Limb (tissue), 2 donors: ENCODE data around the gene COL4A2.
A peak's percentile ranks its signal among the peaks of the same experiment; 100 is the strongest.

Source experiments
- DNase-seq, 2 donors: peaks; one replicate each; pipeline ENCODE4 v3.0.0-alpha.2; 2016; ENCODE audit errors: extremely low spot score in 2 of 2

The COL4A2 gene

DNA sequence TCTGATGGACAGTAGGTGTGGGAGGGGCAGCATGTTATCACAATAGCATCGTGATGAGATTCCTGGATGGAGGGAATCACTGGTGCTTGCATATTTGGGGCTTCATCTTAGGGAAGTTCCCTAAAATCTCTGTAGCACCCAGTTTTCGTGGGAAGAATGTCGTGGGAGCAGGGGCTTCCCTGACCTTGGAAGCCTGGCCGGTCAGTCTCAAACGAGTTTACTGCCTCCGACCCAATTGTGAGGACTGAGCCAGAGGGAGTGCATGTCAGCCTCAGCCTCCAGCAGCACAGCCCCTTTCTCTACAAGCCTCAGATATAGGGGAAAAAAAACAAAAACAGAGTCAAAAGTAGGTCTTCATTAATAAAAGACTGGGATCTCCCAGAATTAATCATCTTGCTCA lies 32.2 kb downstream of the COL4A2 start:
- no peak for DNase-seq

DNA sequence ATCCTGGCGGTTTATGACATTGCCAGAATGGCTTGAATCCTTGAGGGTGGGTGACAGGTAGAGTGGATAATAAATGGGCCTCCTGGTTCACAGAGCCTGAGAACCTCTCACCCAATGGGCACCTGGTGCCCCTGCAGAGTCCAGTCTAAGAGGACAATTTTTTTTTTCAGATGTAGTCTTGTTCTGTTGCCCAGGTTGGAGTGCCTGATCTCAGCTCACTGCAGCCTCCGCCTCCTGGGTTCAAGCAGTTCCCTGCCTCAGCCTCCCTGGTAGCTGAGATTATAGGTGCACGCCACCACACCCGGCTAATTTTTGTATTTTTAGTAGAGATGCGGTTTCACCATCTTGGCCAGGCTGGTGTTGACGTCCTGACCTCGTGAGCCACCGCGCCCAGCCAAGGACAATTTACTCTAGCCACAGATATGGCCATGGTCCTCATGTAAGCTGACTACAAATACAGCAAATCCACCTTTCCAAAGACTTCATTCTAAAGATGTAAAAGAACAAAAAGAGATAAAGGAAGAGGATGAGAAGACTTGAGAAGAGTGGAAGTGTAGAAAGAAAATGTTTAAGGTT lies 33.0 kb downstream of the COL4A2 start:
- no peak for DNase-seq

DNA sequence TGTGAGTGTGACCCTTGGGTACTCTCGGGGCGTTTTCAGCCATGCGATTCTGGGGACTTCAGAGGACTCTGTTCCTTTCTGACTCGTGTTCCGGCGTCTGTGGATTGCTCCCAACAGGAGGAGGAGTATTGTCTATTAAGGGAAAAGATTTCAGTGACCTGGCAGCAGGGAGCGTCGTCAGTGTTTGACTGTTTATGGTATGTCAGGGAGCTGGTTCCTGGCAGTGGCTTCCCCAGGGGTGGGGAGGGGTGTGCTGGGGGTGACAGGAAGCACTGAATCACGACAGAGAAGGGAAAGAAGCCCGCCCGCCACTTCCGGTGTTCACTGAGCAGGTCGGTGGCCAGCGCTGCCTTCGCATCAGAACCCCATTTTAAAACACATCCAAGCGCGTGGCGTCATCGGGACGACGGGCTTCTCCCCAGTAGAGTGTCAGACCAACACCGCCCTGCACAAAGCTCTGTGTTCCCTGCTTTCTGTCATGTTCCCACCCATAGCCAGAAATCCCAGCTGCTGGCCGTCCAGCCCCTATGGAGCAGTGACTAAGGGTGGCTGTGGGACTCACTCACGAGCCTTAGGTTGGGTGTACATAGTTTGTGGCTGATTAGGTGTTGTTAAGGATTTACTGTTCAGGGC lies 33.8 kb downstream of the COL4A2 start:
- peak in 1 of 2 donors; percentile 63 for DNase-seq

DNA sequence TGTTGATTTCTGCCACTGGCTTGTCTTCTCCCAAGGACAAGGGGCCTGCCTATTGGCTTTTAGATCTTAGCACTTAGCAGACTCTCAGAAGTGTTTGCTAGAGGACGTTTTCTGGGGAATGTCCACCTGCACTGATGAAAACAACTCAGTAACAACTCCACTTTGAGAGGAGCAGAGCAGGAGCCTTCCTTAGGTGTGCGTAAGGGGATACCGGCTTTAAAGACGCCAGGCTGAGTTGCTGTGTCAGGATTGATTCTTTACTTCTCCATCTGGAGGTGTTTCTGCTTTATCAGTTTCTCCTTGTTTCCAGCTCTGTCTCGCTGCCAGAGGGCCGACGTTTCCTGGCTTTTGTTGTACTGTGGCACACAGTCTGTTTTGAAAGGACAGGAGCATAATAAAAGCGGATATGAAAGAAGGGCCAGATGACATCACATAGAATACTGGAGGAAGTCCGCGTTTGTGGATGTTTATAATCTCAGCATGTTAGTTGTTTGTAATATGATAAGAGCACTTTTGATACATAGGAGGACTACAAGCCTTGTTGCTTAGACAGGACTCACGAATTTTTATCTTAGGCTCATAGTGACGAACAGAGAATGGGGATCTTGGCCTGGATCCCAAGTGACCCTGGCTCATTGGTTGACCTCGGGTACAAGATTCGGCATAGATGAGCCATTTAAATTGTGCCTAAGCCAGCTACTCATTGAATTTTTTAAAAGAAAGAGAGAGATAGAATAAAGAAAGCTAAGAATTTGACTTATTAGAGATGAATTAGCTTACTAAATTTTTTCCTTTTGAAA lies 34.6 kb downstream of the COL4A2 start:
- no peak for DNase-seq

DNA sequence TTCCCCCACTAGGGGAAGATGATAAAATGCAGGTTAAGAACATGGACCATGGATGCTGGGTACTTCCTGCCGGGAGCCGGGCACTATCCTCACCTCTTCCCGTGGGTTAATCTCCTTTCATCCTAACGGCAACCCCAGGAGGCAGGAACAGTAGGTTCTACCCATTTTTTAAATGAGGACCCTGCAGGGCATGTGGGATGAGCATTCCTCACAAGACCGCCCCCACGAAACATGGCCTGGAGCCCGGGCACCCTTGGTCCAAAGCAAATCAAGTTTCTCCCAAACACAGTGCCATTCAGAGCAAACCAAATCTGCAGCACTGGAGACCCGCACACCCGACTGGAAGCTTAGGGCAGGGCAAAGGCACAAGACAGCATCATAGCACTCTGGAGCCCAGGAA lies 35.4 kb downstream of the COL4A2 start:
- DNase-seq = no peak

DNA sequence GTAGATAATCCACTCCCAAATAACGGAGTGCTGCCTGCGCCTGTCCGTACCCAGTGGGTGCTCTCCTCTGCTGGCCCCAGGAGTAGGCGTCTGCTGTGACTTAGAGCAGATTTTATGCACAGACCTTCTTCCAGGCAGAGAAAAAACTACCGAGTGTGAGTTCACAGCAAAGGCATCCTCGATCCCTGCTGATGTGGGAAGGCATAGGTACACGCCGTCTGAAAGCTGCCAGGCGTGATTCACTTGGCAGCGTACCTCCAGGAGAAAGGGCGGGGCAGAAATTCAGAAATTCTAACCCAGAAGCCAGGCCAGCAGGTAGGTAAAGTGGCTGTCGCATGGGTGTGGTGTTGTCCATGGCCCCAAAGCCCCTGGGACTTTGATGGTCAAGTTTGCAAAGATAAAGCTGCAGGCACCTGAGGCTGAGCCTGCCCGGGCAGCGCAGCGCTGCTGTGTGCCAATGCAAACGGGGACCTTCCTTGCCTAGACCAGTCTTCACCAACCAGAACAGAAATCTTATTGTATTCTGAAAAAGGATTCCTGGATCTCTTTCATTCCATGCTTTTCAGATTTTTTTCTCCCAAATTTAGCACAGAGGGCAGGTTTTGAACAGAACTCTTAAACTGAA lies 36.3 kb downstream of the COL4A2 start:
- no peak for DNase-seq

DNA sequence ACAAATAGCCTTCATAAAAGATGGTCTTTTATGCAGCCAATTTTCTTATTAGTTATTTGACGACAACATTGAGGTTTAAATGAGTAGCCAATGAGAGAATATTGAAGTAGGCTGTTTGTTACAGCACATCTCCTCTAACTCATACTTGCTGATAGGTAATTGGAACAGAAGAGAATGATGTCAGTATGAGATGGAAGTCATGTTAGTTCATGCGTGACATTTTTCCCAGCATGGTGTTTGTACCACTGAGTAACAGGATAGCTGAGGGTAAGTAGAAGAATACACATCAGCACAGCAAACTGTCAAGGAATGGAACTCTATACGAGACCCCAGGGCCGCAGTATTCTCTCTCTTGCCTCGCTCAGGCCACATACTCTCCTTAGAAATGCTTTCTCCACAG lies 37.2 kb downstream of the COL4A2 start:
- DNase-seq = no peak

DNA sequence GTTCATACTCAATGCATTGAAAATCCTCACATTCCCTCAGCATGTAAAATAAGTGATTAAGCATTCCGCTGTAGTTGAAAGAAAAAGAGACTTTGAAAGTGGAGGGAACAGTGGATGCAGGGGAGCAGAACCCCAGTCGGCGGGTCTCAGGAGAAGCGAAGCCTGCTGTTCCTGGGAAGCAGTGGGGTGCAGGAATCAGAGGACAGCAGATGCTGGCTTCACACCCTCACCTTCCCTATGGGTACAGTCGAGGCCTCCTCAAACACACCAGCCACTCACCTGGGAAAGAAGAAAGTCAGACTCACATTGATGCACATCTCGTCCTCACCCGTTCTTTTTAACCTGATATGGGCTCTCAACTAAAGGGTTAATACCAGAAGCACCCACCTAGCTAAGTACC lies 38.2 kb downstream of the COL4A2 start:
- DNase-seq = no peak

DNA sequence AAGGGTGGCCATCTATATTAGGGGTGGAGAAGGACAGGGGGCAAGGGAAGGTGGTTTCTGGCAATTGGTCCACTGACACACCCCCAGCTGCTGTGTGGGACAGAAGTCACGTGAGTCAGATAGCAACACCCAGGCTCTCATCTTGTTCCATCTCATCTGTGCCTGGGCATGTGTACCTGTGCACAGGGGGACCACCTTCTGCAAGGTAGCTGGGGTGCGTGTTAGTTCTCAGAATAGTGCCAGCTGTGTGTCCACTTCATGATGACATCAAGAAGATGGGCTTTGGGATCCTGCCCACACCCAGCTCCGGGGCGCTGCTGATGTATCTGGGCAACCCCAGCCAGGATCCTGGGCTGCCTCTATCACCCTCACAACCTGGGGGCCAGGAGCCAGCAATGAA lies 38.6 kb downstream of the COL4A2 start:
- no peak for DNase-seq

DNA sequence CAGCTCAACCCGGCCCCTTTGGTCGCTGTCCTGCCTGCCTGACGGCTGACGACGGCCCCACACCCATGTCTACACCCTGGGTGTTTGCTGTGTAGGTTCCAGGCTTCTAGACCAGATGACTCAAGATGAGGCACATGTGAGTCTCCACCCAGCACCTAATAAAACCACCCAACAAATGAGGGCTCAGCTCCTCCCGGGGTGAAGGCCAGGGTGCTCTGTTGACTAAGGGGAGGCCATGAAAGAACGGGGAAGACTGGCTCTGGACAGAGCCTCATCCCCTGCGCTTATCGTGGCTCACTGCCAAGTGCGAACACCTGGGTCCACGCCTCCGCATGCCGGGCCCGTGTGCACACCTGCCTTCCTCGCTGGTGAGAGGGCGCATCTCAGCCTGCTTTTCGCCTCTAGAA lies 39.6 kb downstream of the COL4A2 start:
- no peak for DNase-seq

DNA sequence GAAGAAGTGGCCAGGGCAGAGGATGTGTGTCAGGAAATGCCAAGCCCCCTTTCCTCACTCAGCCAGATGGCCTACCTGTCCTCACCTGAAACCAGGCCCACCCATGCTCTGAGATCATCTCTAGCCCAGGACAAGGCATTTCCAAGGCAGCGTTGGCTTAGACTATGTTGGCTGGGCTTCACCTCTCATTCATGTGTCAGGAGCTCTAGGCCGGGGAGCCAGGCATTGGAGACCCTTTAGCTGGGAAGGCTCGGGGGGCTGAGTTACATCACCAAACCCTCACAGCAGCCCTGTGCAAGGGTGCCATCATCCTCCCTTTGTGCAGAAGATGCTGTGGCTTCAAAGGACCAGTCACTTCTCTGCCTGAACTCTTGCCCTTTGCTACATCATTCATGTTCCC lies 40.0 kb downstream of the COL4A2 start:
- DNase-seq = no peak

DNA sequence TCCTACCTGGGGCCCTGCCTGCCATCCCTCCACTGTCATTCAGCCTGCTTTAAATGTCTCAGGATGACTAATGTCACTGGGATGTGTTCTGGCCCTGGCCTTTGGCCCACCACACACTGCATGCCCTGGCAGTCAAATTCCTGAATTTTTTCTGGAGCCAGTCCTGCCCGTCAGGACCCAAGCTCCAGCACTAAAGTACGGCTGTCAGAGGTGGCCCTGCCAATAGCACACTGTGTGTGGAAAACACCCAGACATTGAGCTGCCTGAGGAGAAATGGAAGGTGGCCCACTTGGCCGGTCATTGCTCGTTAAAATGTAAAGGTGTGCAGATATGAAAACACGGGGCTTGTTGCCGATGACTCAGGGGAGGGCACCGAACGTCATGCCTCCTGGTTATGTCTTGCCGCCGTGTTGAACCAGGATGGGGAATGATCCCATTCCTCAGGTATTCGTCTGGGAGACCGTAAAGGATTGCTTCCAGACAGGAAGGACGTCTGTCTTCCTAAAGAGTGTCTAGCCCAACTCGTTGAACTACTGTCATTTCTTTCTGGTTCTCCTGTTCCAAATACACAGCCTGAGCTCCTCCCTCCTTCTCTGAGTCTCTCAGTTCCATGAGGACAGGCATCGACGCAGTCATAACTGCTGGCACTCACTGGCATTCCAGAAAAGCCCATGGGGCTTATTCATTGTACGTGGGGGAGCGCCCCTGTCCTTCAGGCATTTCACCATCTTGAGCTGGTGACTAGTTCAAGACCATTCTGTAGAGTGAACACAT lies 40.6 kb downstream of the COL4A2 start:
- DNase-seq = no peak

DNA sequence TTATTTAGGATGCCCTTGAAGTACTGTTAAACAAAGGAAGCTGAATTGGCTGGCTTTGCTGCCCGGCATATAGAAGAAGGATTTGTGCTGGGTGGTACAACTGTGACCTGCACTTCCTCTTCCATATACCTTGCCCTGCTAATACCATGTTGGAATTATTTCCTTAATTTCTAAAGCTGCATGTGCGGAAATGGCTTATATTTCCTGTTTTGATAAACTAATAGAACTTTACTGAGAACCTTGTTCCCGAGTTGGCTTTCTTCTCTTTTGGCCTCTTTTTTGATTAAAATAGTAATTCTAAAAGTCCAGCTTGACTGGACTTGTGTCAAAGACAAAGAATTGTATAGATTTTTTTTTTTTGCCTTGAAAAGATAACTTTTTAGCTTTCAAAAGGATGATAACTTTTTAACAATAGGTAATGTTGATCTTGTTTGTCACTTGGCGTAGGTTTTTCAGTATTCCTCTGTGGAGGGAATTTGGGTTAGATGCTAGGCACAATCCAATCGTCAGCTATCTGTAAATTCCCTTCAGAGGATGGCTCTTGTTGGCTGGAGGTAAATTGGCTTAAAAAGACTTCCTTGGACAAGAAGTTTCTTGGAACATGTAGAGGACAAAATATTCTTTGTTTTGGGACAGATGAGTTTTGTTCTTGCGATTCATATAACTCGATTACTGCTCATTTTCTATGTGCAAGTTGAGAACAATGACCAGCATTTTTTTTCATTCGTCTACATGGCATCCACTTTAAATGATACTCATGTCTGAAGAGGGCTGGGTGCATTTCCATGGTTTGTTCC lies 41.4 kb downstream of the COL4A2 start:
- DNase-seq = no peak

DNA sequence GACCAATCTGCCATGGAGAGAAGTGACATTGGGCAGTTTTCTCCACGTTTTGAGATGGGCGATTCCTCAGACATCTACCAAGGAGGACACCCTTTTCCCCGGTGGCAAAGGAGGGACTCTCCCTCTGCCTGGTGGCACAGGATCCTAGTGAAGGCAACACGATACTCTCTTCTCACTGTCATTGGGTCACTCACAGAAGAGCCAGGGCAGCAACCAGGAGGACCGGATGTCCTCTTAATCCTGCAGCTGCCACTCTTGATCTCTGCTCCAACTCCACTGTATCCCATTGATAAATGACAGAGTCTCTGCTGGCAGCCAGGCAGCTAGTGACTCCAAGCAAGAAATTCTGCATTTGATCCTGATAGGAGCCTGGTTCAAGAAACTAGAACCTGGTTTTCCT lies 42.2 kb downstream of the COL4A2 start:
- DNase-seq = no peak

DNA sequence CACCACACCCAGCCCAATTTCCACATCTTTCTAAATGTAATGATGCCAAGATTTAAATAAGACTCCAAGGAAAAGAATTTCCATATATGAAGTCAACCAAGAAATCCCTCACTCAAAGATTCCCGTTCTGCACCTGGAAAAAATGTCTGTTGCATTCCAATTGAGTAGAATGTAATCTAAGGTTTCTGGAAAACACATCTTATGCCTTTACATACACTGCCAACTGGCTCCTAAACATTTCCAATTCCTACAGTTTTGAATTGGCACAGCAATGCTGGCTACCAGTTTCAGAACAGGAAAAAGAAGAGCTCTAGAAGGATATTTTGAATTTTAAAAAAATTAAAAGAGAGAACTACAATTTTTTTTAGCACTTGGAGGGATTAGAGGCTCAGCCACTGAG lies 43.0 kb downstream of the COL4A2 start:
- no peak for DNase-seq

DNA sequence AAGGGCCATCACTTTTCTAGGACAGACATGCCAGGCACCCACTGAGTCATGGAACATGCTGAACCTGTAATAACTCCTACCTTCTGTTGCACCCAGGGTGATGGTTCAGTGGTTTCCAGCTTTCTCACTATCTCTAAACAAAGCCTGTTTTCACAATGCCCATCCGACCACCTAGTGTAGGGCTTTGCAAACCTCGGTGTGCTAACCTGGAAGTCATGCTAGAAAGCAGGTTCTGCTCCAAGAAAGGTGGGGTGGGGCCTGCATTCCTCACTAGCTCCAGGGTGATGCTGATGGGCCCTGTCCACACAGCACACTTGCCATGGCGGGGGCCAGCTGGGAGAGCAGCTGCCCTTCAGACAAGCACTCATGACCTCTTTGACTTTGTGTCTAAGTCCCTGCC lies 43.4 kb downstream of the COL4A2 start:
- DNase-seq = no peak

DNA sequence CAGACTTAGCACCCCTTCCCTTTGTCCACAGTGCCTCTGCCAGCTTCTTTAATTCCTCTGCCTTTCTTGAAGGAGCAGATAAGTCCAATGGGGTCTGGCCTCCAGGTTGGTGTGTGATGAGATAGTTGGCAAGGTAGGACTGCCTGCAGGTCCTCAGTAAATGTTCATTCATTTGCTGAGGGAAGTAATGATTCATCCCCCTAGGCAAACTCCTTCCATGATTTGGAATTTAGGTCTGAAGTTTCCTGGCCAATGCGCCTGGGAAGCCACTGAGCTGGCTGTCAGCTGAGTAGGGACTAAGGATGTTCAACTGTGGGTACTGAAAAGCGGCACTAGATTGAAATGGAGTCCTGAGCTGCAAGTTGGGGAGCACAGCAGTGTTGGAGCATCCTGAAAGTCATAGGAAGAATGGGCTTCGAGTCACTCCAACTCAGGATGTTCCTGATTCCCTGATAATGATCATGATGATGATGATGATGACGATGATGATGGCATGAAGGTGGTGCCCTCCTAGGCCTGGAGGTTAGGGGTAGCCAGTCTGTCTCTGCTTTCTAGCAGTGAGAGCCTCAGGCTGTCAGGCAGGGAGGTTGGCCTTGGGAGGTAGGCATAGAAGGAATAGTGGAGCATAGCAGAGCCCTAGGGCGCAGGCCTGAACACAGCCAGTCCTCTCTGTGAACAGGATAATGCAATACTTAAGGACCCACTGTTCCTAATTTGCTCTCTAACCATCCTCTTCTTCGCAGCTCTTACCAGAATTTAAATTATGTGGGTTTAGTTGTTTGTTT lies 44.7 kb downstream of the COL4A2 start:
- no peak for DNase-seq

DNA sequence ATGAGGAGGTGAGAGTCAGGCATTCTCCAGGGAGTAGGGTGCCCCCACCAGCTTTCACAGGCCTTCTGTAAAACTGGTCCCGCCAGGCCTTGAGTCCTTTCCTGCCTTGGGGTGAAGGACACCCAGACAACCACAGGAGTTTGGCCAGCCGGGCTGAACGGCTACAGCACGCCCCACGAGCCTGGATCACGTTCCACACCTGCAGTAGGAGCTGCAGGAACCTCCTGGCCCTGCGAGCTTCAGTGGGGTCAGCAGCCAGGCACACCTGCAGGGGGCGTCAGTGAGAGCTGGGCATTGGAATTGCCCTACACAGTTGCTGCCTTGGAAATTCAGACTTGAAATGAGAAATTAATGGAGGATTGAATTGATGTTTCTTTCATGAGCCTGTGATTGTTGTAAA lies 45.7 kb downstream of the COL4A2 start:
- no peak for DNase-seq

DNA sequence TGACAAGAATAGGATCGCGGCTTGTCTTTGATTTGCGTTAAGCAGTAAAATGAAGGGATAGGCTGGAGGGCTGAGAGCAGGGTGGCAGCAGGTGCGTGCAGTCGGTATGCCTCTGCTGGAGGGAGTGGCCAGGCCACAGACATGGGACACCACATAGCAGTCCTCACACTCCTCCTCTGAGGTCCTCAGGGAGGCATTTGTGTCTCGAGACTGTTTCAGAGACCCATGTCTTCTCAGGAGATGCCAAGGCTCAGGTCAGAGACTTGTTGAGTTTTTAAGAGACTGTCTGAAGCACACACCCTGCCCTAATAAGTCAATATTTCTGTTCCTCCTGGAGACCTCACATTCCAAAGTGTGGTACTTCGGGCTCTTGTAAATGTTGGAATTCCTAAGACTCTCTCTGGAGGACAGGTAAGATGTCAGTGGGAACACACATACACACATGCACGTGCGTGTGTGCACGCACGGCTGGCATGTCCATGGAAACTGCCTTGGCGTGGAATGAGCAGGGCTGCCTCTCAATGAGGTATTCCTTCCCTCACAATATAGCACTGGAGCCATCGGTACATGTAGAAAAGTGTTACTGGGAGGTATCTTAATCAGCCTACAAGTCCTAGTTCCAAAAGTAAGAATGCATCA lies 46.4 kb downstream of the COL4A2 start:
- DNase-seq = no peak
